GM12873 (cell line): ENCODE measurements around the gene PHF1.

Source experiments
- CTCF ChIP-seq: IDR thresholded peaks from 2 replicates; pipeline ENCODE4 v1.5.1; 2012; ENCODE audit warnings: low read depth, mild to moderate bottlenecking, moderate library complexity, low read length, control low read depth; ENCODE audit not compliant: insufficient read depth; ENCODE audit errors: missing control alignments

Gene PHF1

GRCh38 chr6:33377171-33377570 is 33.6 kb upstream of the PHF1 start:
- TF ChIP-seq CTCF, result no peak

GRCh38 chr6:33380272-33380981 is 30.4 kb upstream of the PHF1 start:
- no peak for TF ChIP-seq CTCF

GRCh38 chr6:33383427-33384185 is 27.2 kb upstream of the PHF1 start:
- no peak for TF ChIP-seq CTCF

GRCh38 chr6:33384581-33385020 is 26.2 kb upstream of the PHF1 start:
- TF ChIP-seq CTCF, result peak; percentile 4

GRCh38 chr6:33390173-33390572 is 20.6 kb upstream of the PHF1 start:
- TF ChIP-seq CTCF, result no peak

GRCh38 chr6:33390767-33391277 is 20.0 kb upstream of the PHF1 start:
- no peak for TF ChIP-seq CTCF

- peak; percentile 98 for TF ChIP-seq CTCF
Measured at GRCh38 chr6:33391278-33391921, 19.4 kb upstream of the PHF1 start, which contains the start of gene KIFC1. Gene KIFC1 (plus strand): TSS chr6:33391823. CDS start chr6:33391986, 163 bp downstream.
